SK-N-SH (cell line): ENCODE data around the gene COL17A1. TPM values are rescaled to one million over a fixed set of nuclear protein-coding genes. Genes with fewer than 3 reads are reported as not detected.

Experiments
- polyA plus RNA-seq, 3 experiments: library from polyadenylated mRNA; depleted of rRNA; stranded (reverse); fragments of >200 nt; gene quantifications; 2 replicates each; pipeline ENCODE4 v1.2.3, GENCODE V29; 2012

COL17A1 gene
- polyA plus RNA-seq, 1 of the 3 experiments (the other 2 are of a cell fraction), result 0.12 TPM

Other genes with a start within 250 kb of the COL17A1 start
- gene SH3PXD2A, start 230.3 kb downstream of the COL17A1 start, polyA plus RNA-seq (2012; rRNA removed), result 2.1 and 2.5 TPM in 2 replicates
- gene STN1, start 167.7 kb downstream of the COL17A1 start, polyA plus RNA-seq (2012; rRNA removed), result 22.1 and 24.7 TPM in 2 replicates
- gene SLK, start 118.7 kb downstream of the COL17A1 start, polyA plus RNA-seq (2012; rRNA removed), result 3.4 and 4.0 TPM in 2 replicates
- gene SFR1, start 36.3 kb upstream of the COL17A1 start, polyA plus RNA-seq (2012; rRNA removed), result 1.5 and 1.8 TPM in 2 replicates
- 0.23 and 0.35 TPM in 2 replicates for gene CFAP43, start 146.5 kb upstream of the COL17A1 start, polyA plus RNA-seq (2012; rRNA removed)
- gene GSTO1, start 169.0 kb upstream of the COL17A1 start, polyA plus RNA-seq (2012; rRNA removed), result 114 and 126 TPM in 2 replicates
- gene GSTO2, start 183.3 kb upstream of the COL17A1 start, polyA plus RNA-seq (2012; rRNA removed), result 0.47 and 0.49 TPM in 2 replicates